Cortex of kidney (tissue), 1 donor: ENCODE measurements around the gene TPX2.

Experiments used
- DNase-seq: peaks from one replicate; lab custom pipeline; 2025; lab: John Stamatoyannopoulos, UW

Gene TPX2

GRCh38 chr20:31848088-31848999 is 109.3 kb downstream of the TPX2 start:
- DNase-seq: no peak

GRCh38 chr20:31849306-31849930 is 110.3 kb downstream of the TPX2 start:
- DNase-seq: no peak
